GM12891 (cell line): ENCODE data around the gene GRAMD2B.

Experiments
- POLR2A ChIP-seq: IDR thresholded peaks from 2 replicates; pipeline ENCODE4 v1.6.1; 2011; ENCODE audit warnings: low read depth, low read length, control low read depth
- TAF1 ChIP-seq: IDR thresholded peaks from 2 replicates; pipeline ENCODE4 v1.6.1; 2011; ENCODE audit warnings: low read depth, low read length, control low read depth

DNA sequence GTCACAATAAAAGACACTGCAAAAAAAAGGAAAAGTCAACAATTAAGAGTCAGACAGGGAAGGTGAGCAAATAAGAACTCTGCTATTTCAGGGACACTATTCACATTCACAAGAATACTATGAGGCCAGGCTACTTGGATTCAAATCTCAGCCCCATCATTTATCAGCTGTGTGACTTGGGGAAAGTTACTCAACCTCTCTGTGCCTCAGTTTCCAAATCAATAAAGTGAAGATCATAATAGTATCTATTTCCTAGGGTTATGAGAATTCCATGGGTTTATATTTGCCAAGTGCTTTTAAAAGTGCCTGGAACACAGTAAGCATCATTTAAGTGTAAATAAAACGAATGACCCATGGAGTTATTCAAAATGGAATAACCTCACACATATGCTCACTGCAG lies 115.4 kb downstream of the GRAMD2B start:
- no peak for TF ChIP-seq POLR2A
- TF ChIP-seq TAF1: no peak
